Astrocyte of the cerebellum (primary cell): Measurements from ENCODE around the gene STK24.

Experiments used
- DNase-seq: peaks from one replicate; pipeline ENCODE4 v3.0.0-alpha.2; 2011; ENCODE audit warnings: low read depth
- H3K4me3 ChIP-seq: 2 replicates; pipeline ENCODE4 v1.5.1; 2011; ENCODE audit warnings: mild to moderate bottlenecking, low read depth, low read length, moderate library complexity
- CTCF ChIP-seq: IDR thresholded peaks from 2 replicates; pipeline ENCODE4 v1.5.1; 2012; ENCODE audit warnings: low read length, low read depth, moderate library complexity, mild to moderate bottlenecking; ENCODE audit errors: missing control alignments
- in situ Hi-C: cut with HindIII; loops from 2 replicates; pipeline ENCODE4 v1.10.0; 2017; ENCODE audit warnings: low sequenced_read_pairs

The STK24 gene

GRCh38 chr13:98411617-98412265 is 165.2 kb downstream of the STK24 start:
- no peak overlapping the region for H3K4me3 ChIP-seq
- DNase-seq, result no peak
- in situ Hi-C loops, result no loop called here
- no peak for TF ChIP-seq CTCF

- in situ Hi-C loops, result no loop called here
- DNase-seq, result no peak
- TF ChIP-seq CTCF, result no peak
- H3K4me3 ChIP-seq, result no peak overlapping the region
These were observed 165.9 kb downstream of the STK24 start for GRCh38 chr13:98411013-98411412.

- in situ Hi-C loops, result no loop called here
- DNase-seq, result no peak
- no peak for TF ChIP-seq CTCF
- no peak overlapping the region for H3K4me3 ChIP-seq
These were observed 166.3 kb downstream of the STK24 start for GRCh38 chr13:98410612-98411011.

GRCh38 chr13:98409281-98409680 is 167.6 kb downstream of the STK24 start:
- in situ Hi-C loops, result no loop called here
- TF ChIP-seq CTCF, result no peak
- H3K4me3 ChIP-seq, result no peak overlapping the region
- no peak for DNase-seq

- H3K4me3 ChIP-seq, result no peak overlapping the region
- in situ Hi-C loops, result no loop called here
- no peak for DNase-seq
- TF ChIP-seq CTCF, result no peak
These were observed 169.3 kb downstream of the STK24 start for GRCh38 chr13:98407575-98407974.

- no peak for DNase-seq
- no peak overlapping the region for H3K4me3 ChIP-seq
- no peak for TF ChIP-seq CTCF
- in situ Hi-C loops, result no loop called here
These were observed 169.9 kb downstream of the STK24 start for GRCh38 chr13:98406971-98407370.
